ENCODE results near the gene ARHGEF19. TPM values are rescaled to one million over a fixed set of nuclear protein-coding genes. Genes with fewer than 3 reads are reported as not detected.

The ARHGEF19 gene
- polyA plus RNA-seq, 1 experiment: 11.6 TPM

- ChIA-PET CTCF (interaction anchor here (1.4 to 16.8 kb wide), 2 partner anchors 20 to 103 kb away, joined by 3 to 584 read pairs; partner anchors contain the start of gene FAM131C), POLR2A (interaction anchor here (0.6 kb wide), 1 partner anchor 27 kb away, joined by 3 read pairs; no protein-coding TSS in a partner anchor)
- H3K4me3 ChIP-seq (ENCODE audit: low read depth, low read length): no peak overlapping the region
- no peak for TF ChIP-seq CTCF (IDR thresholded peaks at IDR 0.05; ENCODE audit: insufficient read depth, low read depth, low read length)
- no peaks in the 10 kb centered on the region for H3K27me3 ChIP-seq (ENCODE audit: control insufficient read depth, insufficient read depth, low read length)
- no peaks in the 10 kb centered on the region for H3K36me3 ChIP-seq (ENCODE audit: control insufficient read depth, insufficient read depth, low read length)
- no peak for DNase-seq (ENCODE audit: low read depth)
Measured at GRCh38 chr1:16180291-16180824, 32.1 kb downstream of the ARHGEF19 start.

GRCh38 chr1:16178596-16179497 lies 33.6 kb downstream of the ARHGEF19 start:
- POLR2A ChIA-PET: interaction anchor here (0.7 kb wide), 1 partner anchor 10 kb away, joined by 4 read pairs; no protein-coding TSS in a partner anchor
- CTCF ChIA-PET: interaction anchor here (1.4 to 16.8 kb wide), 2 partner anchors 22 to 102 kb away, joined by 3 to 584 read pairs; partner anchors contain the start of gene FAM131C
- TF ChIP-seq CTCF (IDR thresholded peaks at IDR 0.05; ENCODE audit: insufficient read depth, low read depth, low read length): no peak
- no peaks in the 10 kb centered on the region for H3K36me3 ChIP-seq (ENCODE audit: control insufficient read depth, insufficient read depth, low read length)
- DNase-seq (ENCODE audit: low read depth): no peak
- H3K27me3 ChIP-seq (ENCODE audit: control insufficient read depth, insufficient read depth, low read length): no peaks in the 10 kb centered on the region
- H3K4me3 ChIP-seq (ENCODE audit: low read depth, low read length): no peak overlapping the region

GRCh38 chr1:16177306-16177705 lies 35.1 kb downstream of the ARHGEF19 start:
- ChIA-PET POLR2A (no interaction called here), CTCF (no interaction called here)
- H3K27me3 ChIP-seq (ENCODE audit: control insufficient read depth, insufficient read depth, low read length): no peaks in the 10 kb centered on the region
- no peak overlapping the region for H3K4me3 ChIP-seq (ENCODE audit: low read depth, low read length)
- H3K36me3 ChIP-seq (ENCODE audit: control insufficient read depth, insufficient read depth, low read length): no peaks in the 10 kb centered on the region
- no peak for TF ChIP-seq CTCF (IDR thresholded peaks at IDR 0.05; ENCODE audit: insufficient read depth, low read depth, low read length)
- DNase-seq (ENCODE audit: low read depth): no peak

GRCh38 chr1:16176653-16177052 lies 35.8 kb downstream of the ARHGEF19 start:
- ChIA-PET CTCF (interaction anchor here (2.3 to 2.8 kb wide), 2 partner anchors 95 to 98 kb away, joined by 8 to 12 read pairs; no protein-coding TSS in a partner anchor), POLR2A (no interaction called here)
- H3K36me3 ChIP-seq (ENCODE audit: control insufficient read depth, insufficient read depth, low read length): no peaks in the 10 kb centered on the region
- no peaks in the 10 kb centered on the region for H3K27me3 ChIP-seq (ENCODE audit: control insufficient read depth, insufficient read depth, low read length)
- H3K4me3 ChIP-seq (ENCODE audit: low read depth, low read length): no peak overlapping the region
- no peak for TF ChIP-seq CTCF (IDR thresholded peaks at IDR 0.05; ENCODE audit: insufficient read depth, low read depth, low read length)
- no peak for DNase-seq (ENCODE audit: low read depth)

Measured in BJ (cell line).